ENCODE results near the gene SNRNP70. TPM values are rescaled to one million over a fixed set of nuclear protein-coding genes. Genes with fewer than 3 reads are reported as not detected.

Gene SNRNP70
- total and polyA plus RNA-seq, 2 donors, result 142 to 419 TPM

- Histone ChIP-seq H3K27ac (ENCODE audit: low read depth in 1 of 2, low read length in 1 of 2) (no peak overlapping the region), H3K9me3 (ENCODE audit: control insufficient read depth in 2 of 2, insufficient read depth in 1 of 2, low read length in 1 of 2) (no peaks in the 10 kb centered on the region), H3K36me3 (ENCODE audit: control insufficient read depth in 2 of 2, insufficient read depth in 2 of 2, low read length in 1 of 2) (no peaks in the 10 kb centered on the region), H3K27me3 (ENCODE audit: control insufficient read depth in 2 of 2, insufficient read depth in 1 of 2, low read length in 1 of 2) (peaks cover 33 to 92% of the 10 kb centered on the region in 2 donors), H3K4me1 (ENCODE audit: control insufficient read depth in 2 of 2, insufficient read depth in 2 of 2, low read length in 2 of 2) (peaks cover 0 to 20% of the 10 kb centered on the region in 2 donors), H3K4me3 (ENCODE audit: low read length in 2 of 2) (no peak overlapping the region)
- 61% methylated on average over 9 of the region's 9 CpGs for WGBS
- no peak for DNase-seq (ENCODE audit: low read depth in 6 of 9, low spot score in 9 of 9)
Measured at GRCh38 chr19:49059053-49059452, 26.2 kb upstream of the SNRNP70 start.

- Histone ChIP-seq H3K4me3 (ENCODE audit: low read length in 2 of 2) (no peak overlapping the region), H3K27ac (ENCODE audit: low read depth in 1 of 2, low read length in 1 of 2) (no peak overlapping the region), H3K9me3 (ENCODE audit: control insufficient read depth in 2 of 2, insufficient read depth in 1 of 2, low read length in 1 of 2) (no peaks in the 10 kb centered on the region), H3K27me3 (ENCODE audit: control insufficient read depth in 2 of 2, insufficient read depth in 1 of 2, low read length in 1 of 2) (peaks cover 43 to 98% of the 10 kb centered on the region in 2 donors), H3K36me3 (ENCODE audit: control insufficient read depth in 2 of 2, insufficient read depth in 2 of 2, low read length in 1 of 2) (no peaks in the 10 kb centered on the region), H3K4me1 (ENCODE audit: control insufficient read depth in 2 of 2, insufficient read depth in 2 of 2, low read length in 2 of 2) (peaks cover 0 to 18% of the 10 kb centered on the region in 2 donors)
- no peak for DNase-seq (ENCODE audit: low read depth in 6 of 9, low spot score in 9 of 9)
- WGBS, result 99% methylated on average over 2 of the region's 2 CpGs
Measured at GRCh38 chr19:49061000-49061399, 24.3 kb upstream of the SNRNP70 start.

- 46% methylated on average over 25 of the region's 25 CpGs for WGBS
- no peak for DNase-seq (ENCODE audit: low read depth in 6 of 9, low spot score in 9 of 9)
- Histone ChIP-seq H3K4me3 (ENCODE audit: low read length in 2 of 2) (no peak overlapping the region), H3K9me3 (ENCODE audit: control insufficient read depth in 2 of 2, insufficient read depth in 1 of 2, low read length in 1 of 2) (no peaks in the 10 kb centered on the region), H3K36me3 (ENCODE audit: control insufficient read depth in 2 of 2, insufficient read depth in 2 of 2, low read length in 1 of 2) (no peaks in the 10 kb centered on the region), H3K27me3 (ENCODE audit: control insufficient read depth in 2 of 2, insufficient read depth in 1 of 2, low read length in 1 of 2) (peaks cover 42 to 98% of the 10 kb centered on the region in 2 donors), H3K4me1 (ENCODE audit: control insufficient read depth in 2 of 2, insufficient read depth in 2 of 2, low read length in 2 of 2) (peaks cover 0 to 13% of the 10 kb centered on the region in 2 donors), H3K27ac (ENCODE audit: low read depth in 1 of 2, low read length in 1 of 2) (no peak overlapping the region)
Measured at GRCh38 chr19:49061445-49061844, 23.8 kb upstream of the SNRNP70 start.

GRCh38 chr19:49064029-49064629 lies 21.1 kb upstream of the SNRNP70 start:
- Histone ChIP-seq H3K9me3 (ENCODE audit: control insufficient read depth in 2 of 2, insufficient read depth in 1 of 2, low read length in 1 of 2) (no peaks in the 10 kb centered on the region), H3K27ac (ENCODE audit: low read depth in 1 of 2, low read length in 1 of 2) (peak overlapping the region; percentile 48 to 55), H3K27me3 (ENCODE audit: control insufficient read depth in 2 of 2, insufficient read depth in 1 of 2, low read length in 1 of 2) (peaks cover 33 to 98% of the 10 kb centered on the region in 2 donors), H3K36me3 (ENCODE audit: control insufficient read depth in 2 of 2, insufficient read depth in 2 of 2, low read length in 1 of 2) (no peaks in the 10 kb centered on the region), H3K4me3 (ENCODE audit: low read length in 2 of 2) (no peak overlapping the region), H3K4me1 (ENCODE audit: control insufficient read depth in 2 of 2, insufficient read depth in 2 of 2, low read length in 2 of 2) (no peaks in the 10 kb centered on the region)
- DNase-seq (ENCODE audit: low read depth in 6 of 9, low spot score in 9 of 9), result no peak
- 58% methylated on average over 10 of the region's 10 CpGs for WGBS

GRCh38 chr19:49064768-49065611 lies 20.3 kb upstream of the SNRNP70 start, which contains the start of gene NTF4:
Gene NTF4, minus strand, starts transcription at chr19:49064818. Its CDS starts 2,821 bp downstream, at chr19:49061997.
- Histone ChIP-seq H3K4me3 (ENCODE audit: low read length in 2 of 2) (peak within 1 kb of the TSS in 1 of 2 donors; percentile 38), H3K27ac (ENCODE audit: low read depth in 1 of 2, low read length in 1 of 2) (peak within 1 kb of the TSS; percentile 48 to 55), H3K36me3 (ENCODE audit: control insufficient read depth in 2 of 2, insufficient read depth in 2 of 2, low read length in 1 of 2) (no peaks in the 10 kb centered on the region), H3K9me3 (ENCODE audit: control insufficient read depth in 2 of 2, insufficient read depth in 1 of 2, low read length in 1 of 2) (no peaks in the 10 kb centered on the region), H3K4me1 (ENCODE audit: control insufficient read depth in 2 of 2, insufficient read depth in 2 of 2, low read length in 2 of 2) (no peaks in the 10 kb centered on the region), H3K27me3 (ENCODE audit: control insufficient read depth in 2 of 2, insufficient read depth in 1 of 2, low read length in 1 of 2) (peaks cover 29 to 97% of the 10 kb centered on the region in 2 donors)
- 9% methylated on average over 53 of the region's 53 CpGs for WGBS
- DNase-seq (ENCODE audit: low read depth in 6 of 9, low spot score in 9 of 9), result no peak

- no peak for DNase-seq (ENCODE audit: low read depth in 6 of 9, low spot score in 9 of 9)
- Histone ChIP-seq H3K27me3 (ENCODE audit: control insufficient read depth in 2 of 2, insufficient read depth in 1 of 2, low read length in 1 of 2) (peaks cover 38 to 99% of the 10 kb centered on the region in 2 donors), H3K9me3 (ENCODE audit: control insufficient read depth in 2 of 2, insufficient read depth in 1 of 2, low read length in 1 of 2) (no peaks in the 10 kb centered on the region), H3K4me1 (ENCODE audit: control insufficient read depth in 2 of 2, insufficient read depth in 2 of 2, low read length in 2 of 2) (no peaks in the 10 kb centered on the region), H3K36me3 (ENCODE audit: control insufficient read depth in 2 of 2, insufficient read depth in 2 of 2, low read length in 1 of 2) (no peaks in the 10 kb centered on the region), H3K4me3 (ENCODE audit: low read length in 2 of 2) (no peak overlapping the region), H3K27ac (ENCODE audit: low read depth in 1 of 2, low read length in 1 of 2) (no peak overlapping the region)
- WGBS, result 56% methylated on average over 13 of the region's 13 CpGs
Measured at GRCh38 chr19:49065905-49066512, 19.2 kb upstream of the SNRNP70 start.

- H3K27me3 ChIP-seq (ENCODE audit: control insufficient read depth in 2 of 2, insufficient read depth in 1 of 2, low read length in 1 of 2), result peaks cover 51 to 97% of the 10 kb centered on the region in 2 donors
- no peaks in the 10 kb centered on the region for H3K4me1 ChIP-seq (ENCODE audit: control insufficient read depth in 2 of 2, insufficient read depth in 2 of 2, low read length in 2 of 2)
- no peaks in the 10 kb centered on the region for H3K36me3 ChIP-seq (ENCODE audit: control insufficient read depth in 2 of 2, insufficient read depth in 2 of 2, low read length in 1 of 2)
- peaks cover 0 to 4% of the 10 kb centered on the region in 2 donors for H3K9me3 ChIP-seq (ENCODE audit: control insufficient read depth in 2 of 2, insufficient read depth in 1 of 2, low read length in 1 of 2)
- no peak for DNase-seq (ENCODE audit: low read depth in 6 of 9, low spot score in 9 of 9)
- 69% methylated on average over 3 of the region's 3 CpGs for WGBS
- no peak overlapping the region for H3K27ac ChIP-seq (ENCODE audit: low read depth in 1 of 2, low read length in 1 of 2)
- no peak overlapping the region for H3K4me3 ChIP-seq (ENCODE audit: low read length in 2 of 2)
Measured at GRCh38 chr19:49067554-49067953, 17.7 kb upstream of the SNRNP70 start.

GRCh38 chr19:49069026-49069425 lies 16.2 kb upstream of the SNRNP70 start:
- Histone ChIP-seq H3K27ac (ENCODE audit: low read depth in 1 of 2, low read length in 1 of 2) (no peak overlapping the region), H3K27me3 (ENCODE audit: control insufficient read depth in 2 of 2, insufficient read depth in 1 of 2, low read length in 1 of 2) (peaks cover 64 to 97% of the 10 kb centered on the region in 2 donors)

GRCh38 chr19:49070416-49070815 lies 14.8 kb upstream of the SNRNP70 start:
- Histone ChIP-seq H3K9me3 (ENCODE audit: control insufficient read depth in 2 of 2, insufficient read depth in 1 of 2, low read length in 1 of 2) (peaks cover 0 to 4% of the 10 kb centered on the region in 2 donors), H3K4me1 (ENCODE audit: control insufficient read depth in 2 of 2, insufficient read depth in 2 of 2, low read length in 2 of 2) (no peaks in the 10 kb centered on the region), H3K4me3 (ENCODE audit: low read length in 2 of 2) (no peak overlapping the region), H3K36me3 (ENCODE audit: control insufficient read depth in 2 of 2, insufficient read depth in 2 of 2, low read length in 1 of 2) (no peaks in the 10 kb centered on the region), H3K27ac (ENCODE audit: low read depth in 1 of 2, low read length in 1 of 2) (no peak overlapping the region), H3K27me3 (ENCODE audit: control insufficient read depth in 2 of 2, insufficient read depth in 1 of 2, low read length in 1 of 2) (peaks cover 52 to 93% of the 10 kb centered on the region in 2 donors)
- DNase-seq (ENCODE audit: low read depth in 6 of 9, low spot score in 9 of 9), result no peak
- WGBS, result 97% methylated on average over 21 of the region's 21 CpGs

More at GRCh38 chr19:49069026-49069425, 16.2 kb upstream of the SNRNP70 start:
- Histone ChIP-seq H3K4me1 (ENCODE audit: control insufficient read depth in 2 of 2, insufficient read depth in 2 of 2, low read length in 2 of 2) (no peaks in the 10 kb centered on the region), H3K36me3 (ENCODE audit: control insufficient read depth in 2 of 2, insufficient read depth in 2 of 2, low read length in 1 of 2) (no peaks in the 10 kb centered on the region), H3K4me3 (ENCODE audit: low read length in 2 of 2) (no peak overlapping the region), H3K9me3 (ENCODE audit: control insufficient read depth in 2 of 2, insufficient read depth in 1 of 2, low read length in 1 of 2) (peaks cover 0 to 4% of the 10 kb centered on the region in 2 donors)
- WGBS, result 95% methylated on average over 9 of the region's 9 CpGs
- no peak for DNase-seq (ENCODE audit: low read depth in 6 of 9, low spot score in 9 of 9)
